ENCODE measurements around the gene SF3B4.

The SF3B4 gene

DNA sequence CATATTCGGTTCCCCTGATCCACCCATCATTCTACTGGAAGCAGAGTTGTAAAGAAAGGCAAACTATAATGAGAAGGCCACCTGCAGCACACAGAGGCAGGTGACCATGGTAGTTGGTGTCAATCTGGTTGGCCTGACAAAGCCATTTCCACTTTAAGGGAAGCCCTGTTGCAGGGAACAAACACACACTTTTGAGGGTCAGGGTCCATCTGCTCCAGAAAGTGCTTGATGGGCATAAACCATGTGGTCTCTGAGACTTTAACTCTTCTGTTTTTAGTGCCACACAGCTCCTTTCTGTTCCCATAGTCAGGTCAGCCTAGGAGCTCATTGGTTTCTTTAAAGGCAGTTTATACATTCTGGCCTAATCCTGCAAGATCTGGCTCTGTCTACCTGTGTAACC, 45.7 kb downstream of the SF3B4 start:
- TF ChIP-seq TAF1 (IDR thresholded peaks at IDR 0.05; ENCODE audit: borderline replicate concordance, insufficient read depth, low read length) (no peak), FOXP2 (optimal IDR thresholded peaks at IDR 0.05; ENCODE audit: borderline replicate concordance, extremely low read depth, extremely low read length, insufficient read depth) (no peak), SIN3A (IDR thresholded peaks at IDR 0.05; ENCODE audit: borderline replicate concordance, insufficient read depth, low read length) (no peak), POLR2AphosphoS5 (IDR thresholded peaks at IDR 0.05; ENCODE audit: low read depth, low read length) (no peak)
- TF ChIP-seq, protein P1, sequence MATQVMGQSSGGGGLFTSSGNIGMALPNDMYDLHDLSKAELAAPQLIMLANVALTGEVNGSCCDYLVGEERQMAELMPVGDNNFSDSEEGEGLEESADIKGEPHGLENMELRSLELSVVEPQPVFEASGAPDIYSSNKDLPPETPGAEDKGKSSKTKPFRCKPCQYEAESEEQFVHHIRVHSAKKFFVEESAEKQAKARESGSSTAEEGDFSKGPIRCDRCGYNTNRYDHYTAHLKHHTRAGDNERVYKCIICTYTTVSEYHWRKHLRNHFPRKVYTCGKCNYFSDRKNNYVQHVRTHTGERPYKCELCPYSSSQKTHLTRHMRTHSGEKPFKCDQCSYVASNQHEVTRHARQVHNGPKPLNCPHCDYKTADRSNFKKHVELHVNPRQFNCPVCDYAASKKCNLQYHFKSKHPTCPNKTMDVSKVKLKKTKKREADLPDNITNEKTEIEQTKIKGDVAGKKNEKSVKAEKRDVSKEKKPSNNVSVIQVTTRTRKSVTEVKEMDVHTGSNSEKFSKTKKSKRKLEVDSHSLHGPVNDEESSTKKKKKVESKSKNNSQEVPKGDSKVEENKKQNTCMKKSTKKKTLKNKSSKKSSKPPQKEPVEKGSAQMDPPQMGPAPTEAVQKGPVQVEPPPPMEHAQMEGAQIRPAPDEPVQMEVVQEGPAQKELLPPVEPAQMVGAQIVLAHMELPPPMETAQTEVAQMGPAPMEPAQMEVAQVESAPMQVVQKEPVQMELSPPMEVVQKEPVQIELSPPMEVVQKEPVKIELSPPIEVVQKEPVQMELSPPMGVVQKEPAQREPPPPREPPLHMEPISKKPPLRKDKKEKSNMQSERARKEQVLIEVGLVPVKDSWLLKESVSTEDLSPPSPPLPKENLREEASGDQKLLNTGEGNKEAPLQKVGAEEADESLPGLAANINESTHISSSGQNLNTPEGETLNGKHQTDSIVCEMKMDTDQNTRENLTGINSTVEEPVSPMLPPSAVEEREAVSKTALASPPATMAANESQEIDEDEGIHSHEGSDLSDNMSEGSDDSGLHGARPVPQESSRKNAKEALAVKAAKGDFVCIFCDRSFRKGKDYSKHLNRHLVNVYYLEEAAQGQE (IDR thresholded peaks at IDR 0.05; ENCODE audit: insufficient read depth in 1 of 2, low read depth in 2 of 2, low read length in 2 of 2): no peak

DNA sequence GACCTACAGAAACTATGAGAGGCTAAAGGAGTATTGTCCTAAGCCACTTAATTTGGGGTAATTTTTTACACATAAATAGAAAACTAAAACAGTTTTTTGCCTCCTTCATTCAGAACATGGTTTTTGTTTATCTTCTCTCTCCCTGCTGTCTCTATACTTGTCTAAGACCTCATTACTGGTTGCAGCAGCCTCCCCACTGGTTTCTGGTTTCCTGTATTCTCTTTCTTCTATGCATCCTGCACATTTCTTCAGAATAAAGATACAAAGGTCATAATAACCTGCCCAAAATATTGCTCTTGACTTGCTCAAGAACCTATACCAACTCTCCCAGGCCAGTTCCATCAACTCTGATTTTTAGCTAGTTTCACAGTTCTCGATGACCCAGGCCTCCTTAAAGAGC, 48.0 kb downstream of the SF3B4 start:
- TF ChIP-seq SIN3A (IDR thresholded peaks at IDR 0.05; ENCODE audit: borderline replicate concordance, insufficient read depth, low read length): no peak
- no peak for TF ChIP-seq TAF1 (IDR thresholded peaks at IDR 0.05; ENCODE audit: borderline replicate concordance, insufficient read depth, low read length)
- TF ChIP-seq POLR2AphosphoS5 (IDR thresholded peaks at IDR 0.05; ENCODE audit: low read depth, low read length): no peak
- no peak for TF ChIP-seq FOXP2 (optimal IDR thresholded peaks at IDR 0.05; ENCODE audit: borderline replicate concordance, extremely low read depth, extremely low read length, insufficient read depth)
- TF ChIP-seq, protein P1 (IDR thresholded peaks at IDR 0.05; ENCODE audit: insufficient read depth in 1 of 2, low read depth in 2 of 2, low read length in 2 of 2): no peak

GRCh38 chr1:149877211-149877946, 50.2 kb downstream of the SF3B4 start:
- TF ChIP-seq POLR2AphosphoS5 (IDR thresholded peaks at IDR 0.05; ENCODE audit: low read depth, low read length): no peak
- TF ChIP-seq, protein P1 (IDR thresholded peaks at IDR 0.05; ENCODE audit: insufficient read depth in 1 of 2, low read depth in 2 of 2, low read length in 2 of 2): no peak
- no peak for TF ChIP-seq SIN3A (IDR thresholded peaks at IDR 0.05; ENCODE audit: borderline replicate concordance, insufficient read depth, low read length)
- no peak for TF ChIP-seq FOXP2 (optimal IDR thresholded peaks at IDR 0.05; ENCODE audit: borderline replicate concordance, extremely low read depth, extremely low read length, insufficient read depth)
- TF ChIP-seq TAF1 (IDR thresholded peaks at IDR 0.05; ENCODE audit: borderline replicate concordance, insufficient read depth, low read length): no peak
